Effector CD8-positive, alpha-beta T cell (primary cell): Measurements from ENCODE around the gene LAMA4.
"Not testable (repeated sequence)": the region's sequence is repeated elsewhere in the genome, so short reads cannot be mapped to it uniquely, and the experiment has no call there.

Experiments used
- DNase-seq: peaks from one replicate; lab custom pipeline; 2025; lab: John Stamatoyannopoulos, UW

Gene LAMA4

GRCh38 chr6:112144145-112144926, 110.0 kb downstream of the LAMA4 start:
- DNase-seq, result no peak

GRCh38 chr6:112141707-112142106, 112.7 kb downstream of the LAMA4 start:
- no peak for DNase-seq

GRCh38 chr6:112139052-112139451, 115.3 kb downstream of the LAMA4 start:
- no peak for DNase-seq

- no peak for DNase-seq
These were observed 123.5 kb downstream of the LAMA4 start for GRCh38 chr6:112130878-112131277.

- no peak for DNase-seq
These were observed 126.2 kb downstream of the LAMA4 start for GRCh38 chr6:112128208-112128607.

GRCh38 chr6:112123982-112124381, 130.4 kb downstream of the LAMA4 start:
- no peak for DNase-seq

GRCh38 chr6:112122756-112123155, 131.6 kb downstream of the LAMA4 start:
- no peak for DNase-seq

GRCh38 chr6:112118034-112118433, 136.3 kb downstream of the LAMA4 start:
- no peak for DNase-seq

GRCh38 chr6:112117554-112117953, 136.8 kb downstream of the LAMA4 start:
- DNase-seq, result no peak

- DNase-seq, result no peak
These were observed 138.1 kb downstream of the LAMA4 start for GRCh38 chr6:112116221-112116620.

GRCh38 chr6:112114577-112115223, 139.7 kb downstream of the LAMA4 start:
- DNase-seq, result no peak

- DNase-seq, result no peak
These were observed 140.4 kb downstream of the LAMA4 start for GRCh38 chr6:112113918-112114317.

GRCh38 chr6:112113431-112113830, 140.9 kb downstream of the LAMA4 start:
- DNase-seq, result no peak

- no peak for DNase-seq
These were observed 145.1 kb downstream of the LAMA4 start for GRCh38 chr6:112109262-112109661.

- no peak for DNase-seq
These were observed 147.8 kb downstream of the LAMA4 start for GRCh38 chr6:112106562-112106961.

GRCh38 chr6:112106026-112106425, 148.3 kb downstream of the LAMA4 start:
- DNase-seq, result not testable (repeated sequence)

- DNase-seq, result no peak
These were observed 153.8 kb downstream of the LAMA4 start for GRCh38 chr6:112100561-112100960.

GRCh38 chr6:112096901-112097300, 157.5 kb downstream of the LAMA4 start:
- no peak for DNase-seq

- no peak for DNase-seq
These were observed 166.5 kb downstream of the LAMA4 start for GRCh38 chr6:112087916-112088315.

- peak; percentile 81 for DNase-seq
These were observed 167.0 kb downstream of the LAMA4 start, which contains the start of the genes FAM229B and TUBE1 for GRCh38 chr6:112087136-112087911. TSS of gene FAM229B (plus strand) at chr6:112087591. CDS start at chr6:112099284, 11,693 bp downstream. TSS of gene TUBE1 (minus strand) at chr6:112087482. CDS start at chr6:112087434, 48 bp downstream.

GRCh38 chr6:112086744-112087135, 167.6 kb downstream of the LAMA4 start:
- DNase-seq, result no peak

- no peak for DNase-seq
These were observed 168.9 kb downstream of the LAMA4 start for GRCh38 chr6:112085286-112086065.
